Hematopoietic multipotent progenitor cell (in vitro differentiated cells): ENCODE measurements around the gene MRPS27. TPM values are rescaled to one million over a fixed set of nuclear protein-coding genes. Genes with fewer than 3 reads are reported as not detected.

Experiments used
- DNase-seq, 3 donors: peaks; one replicate each; pipeline ENCODE4 v3.0.0-alpha.2; 2011 to 2015; ENCODE audit warnings: low read depth in 2 of 3, low spot score in 2 of 3
- total RNA-seq: library from RNA; depleted of rRNA; stranded (reverse); fragments of >200 nt; gene quantifications from one replicate; pipeline ENCODE4 v1.2.3, GENCODE V29; 2012

MRPS27 gene
- total RNA-seq, 1 donor, result 83.2 TPM

DNA sequence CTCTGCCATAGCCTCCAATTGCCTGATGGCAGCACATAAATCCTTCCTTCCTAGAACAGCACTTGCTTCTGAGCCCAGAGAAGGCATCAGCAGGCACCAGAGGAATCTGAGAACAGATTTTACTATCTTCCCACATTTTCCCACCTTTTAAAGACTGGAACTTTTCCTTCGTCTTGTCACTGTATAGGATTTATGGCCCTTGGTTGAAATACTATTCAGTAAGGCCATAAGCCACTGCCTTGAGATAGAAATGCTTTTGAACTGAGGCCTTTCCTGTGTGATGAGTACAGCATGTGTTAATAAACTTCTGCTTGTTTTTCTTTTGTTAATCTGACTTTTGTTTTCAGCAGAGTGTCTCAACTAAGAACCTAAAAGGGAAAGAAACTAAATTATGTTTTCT, 84.3 kb downstream of the MRPS27 start:
- no peak for DNase-seq

DNA sequence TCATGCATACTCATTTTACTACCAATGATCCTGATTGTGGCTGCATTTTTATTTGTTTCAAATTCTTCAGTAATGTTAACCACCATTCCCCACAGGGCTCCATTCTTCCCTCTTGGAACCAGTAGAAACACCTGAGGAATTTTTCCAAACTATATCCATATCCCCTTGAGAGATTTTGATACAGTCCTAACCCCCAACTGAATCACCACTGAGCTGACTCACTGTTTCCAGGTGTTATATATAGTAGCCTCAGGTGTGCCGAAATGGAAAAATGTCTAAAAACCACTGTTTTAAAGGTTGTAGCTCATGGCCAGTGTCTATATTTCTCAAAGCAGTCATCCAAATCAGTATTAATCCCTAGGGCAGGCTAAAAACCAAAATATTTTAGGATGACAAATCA, 85.2 kb downstream of the MRPS27 start:
- DNase-seq, result no peak

DNA sequence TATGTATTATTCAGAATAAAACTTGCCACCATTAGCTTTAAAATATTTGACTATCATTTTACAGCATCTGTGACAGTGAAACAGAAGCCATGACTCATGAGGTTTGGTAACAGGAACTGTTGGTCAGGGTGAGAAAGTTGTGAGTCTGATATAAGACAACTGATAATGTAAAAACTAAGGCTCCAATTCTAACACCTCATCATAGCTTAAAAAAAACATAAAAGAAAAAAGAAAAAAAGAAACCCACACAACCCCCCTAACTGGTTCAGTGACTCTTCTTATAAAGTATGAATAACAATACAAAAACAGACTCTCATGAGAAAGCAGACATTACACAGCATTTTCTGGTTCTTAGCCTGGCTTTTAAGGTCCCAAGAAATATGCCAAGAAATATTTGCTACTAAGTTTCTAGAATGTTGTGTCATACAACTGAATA, 85.8 kb downstream of the MRPS27 start:
- DNase-seq, result peak in 2 of 3 donors; percentile 85 to 91

DNA sequence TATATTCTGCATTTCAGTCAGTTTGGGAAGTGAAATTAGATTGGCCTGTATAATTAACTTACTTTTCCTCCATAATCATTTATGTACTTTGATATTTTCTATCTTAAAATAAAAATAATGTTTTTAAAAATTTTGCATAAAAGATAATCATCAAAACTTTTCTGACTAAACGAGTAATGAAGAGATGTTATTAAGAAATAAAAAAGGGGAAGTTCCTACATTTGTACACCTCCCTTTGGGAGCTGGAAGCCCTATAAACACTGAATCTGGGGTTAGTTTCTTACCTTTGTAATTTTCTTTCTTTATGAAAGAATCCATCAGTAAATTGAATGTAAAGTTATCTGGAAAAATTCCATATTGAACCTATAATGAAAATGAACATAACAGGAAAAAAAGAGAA, 86.2 kb downstream of the MRPS27 start:
- DNase-seq, result no peak

DNA sequence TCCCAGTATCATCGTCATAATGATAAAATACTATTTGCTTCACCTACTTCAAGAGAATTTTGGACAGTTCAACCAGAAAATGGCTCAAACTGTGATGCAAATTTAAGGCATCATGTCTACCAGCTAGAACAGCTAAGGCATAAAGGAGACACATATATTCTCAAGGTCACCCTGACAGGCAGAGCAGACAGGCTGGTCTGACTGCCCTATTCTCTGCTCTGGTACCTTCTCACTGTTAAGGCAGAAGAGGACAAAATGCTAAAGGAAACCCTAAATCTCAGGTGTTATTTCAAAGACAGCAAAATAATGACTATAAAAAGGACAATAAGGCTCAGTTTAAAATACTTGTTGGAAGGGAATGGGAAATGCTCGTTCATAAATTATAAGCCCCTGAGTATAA, 87.2 kb downstream of the MRPS27 start:
- DNase-seq, result no peak

DNA sequence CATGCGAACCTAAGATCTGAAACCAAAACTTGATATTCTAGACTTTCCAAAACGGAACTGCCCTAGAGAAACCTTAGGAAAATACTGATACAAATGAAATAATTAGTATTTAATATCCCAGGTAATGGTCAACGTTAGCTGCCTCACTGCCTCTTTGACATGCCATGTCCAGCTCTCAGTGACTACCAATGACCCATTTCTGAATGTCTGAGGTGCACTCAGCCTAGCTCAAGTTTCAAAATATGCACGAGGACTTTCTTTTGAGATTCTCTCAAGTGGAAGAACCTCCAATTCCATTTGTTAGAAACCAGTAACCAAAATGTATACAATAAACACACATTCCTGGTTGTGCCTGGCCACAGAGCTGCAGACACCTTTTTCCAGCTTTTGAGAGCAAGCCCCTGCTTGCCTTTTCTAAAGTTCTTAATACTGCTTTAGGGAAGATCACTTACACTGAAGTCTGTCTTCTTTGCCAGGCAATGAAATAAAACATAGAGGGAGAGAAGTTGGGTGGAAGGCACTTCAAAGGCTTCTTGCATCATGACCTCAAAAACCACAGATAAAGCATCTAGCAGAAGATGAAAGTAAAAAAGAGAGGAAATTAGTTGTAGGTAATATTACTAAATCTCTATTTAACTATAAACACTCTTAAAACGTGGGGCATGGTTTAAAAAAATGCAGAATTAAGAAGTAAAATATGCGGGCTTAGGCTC, 87.9 kb downstream of the MRPS27 start:
- peak in 2 of 3 donors; percentile 24 to 53 for DNase-seq

DNA sequence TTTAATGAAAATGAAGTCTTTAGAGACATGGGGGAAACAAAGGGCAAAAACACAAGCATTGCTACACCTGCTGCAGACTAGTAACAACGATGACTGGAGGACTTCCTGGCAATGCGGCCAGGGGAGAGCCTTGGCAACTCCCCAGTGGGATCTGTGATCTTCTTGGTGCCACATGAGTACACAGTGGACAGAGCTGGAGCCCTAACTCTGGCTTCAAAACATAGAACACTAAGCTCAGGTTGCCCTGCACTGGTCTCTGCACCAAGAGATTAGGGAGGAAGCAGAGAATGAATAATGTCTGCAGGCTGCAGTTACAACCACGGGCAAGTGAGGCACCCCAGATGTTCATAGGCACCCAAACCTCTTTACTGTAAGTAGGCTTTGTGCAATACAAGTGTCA, 91.1 kb downstream of the MRPS27 start:
- no peak for DNase-seq

DNA sequence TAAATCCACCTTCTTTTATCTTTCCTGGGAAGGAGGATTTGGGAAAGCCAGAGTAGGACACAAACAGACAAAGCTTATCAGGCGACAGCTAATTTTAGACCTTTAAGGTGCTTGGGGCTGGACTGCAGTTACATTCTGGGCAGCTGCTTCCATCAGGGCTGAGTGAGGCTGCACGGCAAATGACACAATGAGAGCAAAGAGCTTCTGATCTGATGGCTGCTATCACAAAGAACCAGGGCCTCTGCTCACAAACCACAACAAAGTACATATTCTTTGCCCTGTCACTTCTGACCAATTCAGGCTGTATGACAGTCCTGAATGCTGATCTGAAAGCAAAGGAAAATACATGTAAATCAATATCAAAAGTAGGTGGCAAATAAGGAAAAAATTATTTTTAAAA, 93.1 kb downstream of the MRPS27 start:
- DNase-seq, result peak in 1 of 3 donors; percentile 9

DNA sequence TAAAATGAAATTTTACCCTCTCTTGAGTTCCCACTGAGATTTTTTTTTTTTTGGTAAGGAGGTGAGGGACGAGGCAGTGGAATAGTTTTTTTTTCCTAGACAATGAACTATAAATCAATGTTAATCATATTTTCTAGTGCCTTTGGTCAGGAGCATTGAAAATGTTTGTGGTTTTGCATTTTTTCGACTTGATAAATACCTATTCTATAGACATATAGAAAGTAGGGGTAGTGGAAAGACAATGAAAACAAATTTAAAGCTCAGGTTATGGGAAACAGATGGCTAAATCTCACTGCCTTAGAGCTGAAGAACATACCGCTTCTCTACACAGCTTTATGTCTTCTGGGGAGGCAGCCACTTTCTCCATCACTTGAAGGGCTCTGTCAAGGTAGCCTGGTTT, 94.3 kb downstream of the MRPS27 start:
- no peak for DNase-seq

DNA sequence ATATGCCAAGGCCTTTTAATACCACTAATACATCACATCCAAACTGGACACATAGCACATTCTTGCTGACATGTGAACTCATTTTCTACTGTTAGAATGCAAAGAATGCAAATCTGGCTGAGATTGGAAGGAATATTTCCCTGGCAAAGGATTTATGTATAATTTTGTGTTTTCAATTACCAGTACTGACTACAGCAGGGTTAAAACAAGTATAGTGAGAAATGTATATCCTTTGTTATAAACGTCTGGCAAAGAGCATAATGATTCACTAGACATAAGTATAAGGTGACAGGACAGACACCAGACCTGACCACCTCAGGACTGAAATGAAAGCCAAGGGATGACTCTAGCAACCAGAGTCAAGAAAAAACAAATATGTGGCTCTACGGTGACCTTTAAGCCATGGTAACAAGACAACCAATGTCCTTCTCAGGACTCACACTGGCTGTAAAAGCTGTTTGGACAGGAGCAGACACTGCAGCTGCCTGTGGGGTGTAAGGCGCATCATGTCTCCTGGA, 95.0 kb downstream of the MRPS27 start:
- DNase-seq, result no peak

DNA sequence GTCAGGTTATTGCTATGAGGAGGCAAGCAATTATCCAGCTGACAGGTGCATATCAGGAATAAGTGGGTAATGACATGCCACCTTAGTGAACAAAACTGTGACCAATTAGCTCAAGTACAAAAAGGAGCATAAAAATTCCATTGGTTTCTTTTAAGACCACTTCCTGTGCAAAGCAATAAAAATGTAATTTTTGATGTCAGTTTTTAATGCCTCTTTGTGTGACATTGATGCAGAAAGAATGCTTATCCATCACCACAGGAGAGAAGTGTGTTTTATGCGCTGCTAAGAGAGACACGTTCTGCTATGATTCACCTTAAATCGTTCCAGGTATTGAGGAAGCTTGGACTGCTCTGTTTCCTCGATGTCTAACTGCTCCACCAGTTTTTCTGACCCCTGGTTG, 96.7 kb downstream of the MRPS27 start:
- no peak for DNase-seq

DNA sequence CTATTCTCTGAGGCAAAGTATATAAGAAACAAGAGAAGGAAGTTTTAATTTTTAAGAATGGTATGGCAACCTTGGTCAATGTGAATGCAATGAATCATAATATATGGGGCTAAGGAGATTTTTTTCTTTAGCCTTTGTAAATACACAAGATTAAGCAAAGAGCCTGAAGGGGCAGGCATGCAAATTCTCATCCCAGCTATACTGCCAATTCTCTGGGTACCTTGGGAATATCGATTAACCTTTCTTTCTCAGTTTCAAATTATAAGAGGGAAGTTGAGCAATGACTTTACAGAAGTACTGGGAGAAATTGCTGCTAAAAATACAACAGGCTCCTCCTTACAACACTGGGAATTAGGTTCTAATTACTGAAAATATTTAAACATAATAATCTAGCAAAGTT, 97.5 kb downstream of the MRPS27 start:
- DNase-seq, result no peak

DNA sequence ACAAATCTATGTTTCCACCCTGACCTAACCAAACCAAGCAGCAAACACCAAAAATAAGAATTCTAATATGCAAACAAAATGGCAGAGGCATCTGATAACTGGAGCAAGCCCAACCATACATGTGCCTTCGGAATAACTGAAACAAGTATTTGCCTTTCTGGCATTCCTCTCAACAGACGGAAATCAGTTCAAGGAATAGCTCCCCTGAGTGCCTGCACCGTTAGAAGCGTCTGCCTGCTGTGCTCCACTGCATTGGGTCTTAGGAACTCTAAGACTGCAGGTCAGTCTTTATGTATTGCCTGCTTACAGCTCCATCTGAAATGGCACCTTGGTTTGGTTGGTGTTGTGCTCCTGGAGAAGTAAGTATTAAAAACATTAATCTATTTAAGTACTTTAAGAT, 98.5 kb downstream of the MRPS27 start:
- DNase-seq, result no peak

DNA sequence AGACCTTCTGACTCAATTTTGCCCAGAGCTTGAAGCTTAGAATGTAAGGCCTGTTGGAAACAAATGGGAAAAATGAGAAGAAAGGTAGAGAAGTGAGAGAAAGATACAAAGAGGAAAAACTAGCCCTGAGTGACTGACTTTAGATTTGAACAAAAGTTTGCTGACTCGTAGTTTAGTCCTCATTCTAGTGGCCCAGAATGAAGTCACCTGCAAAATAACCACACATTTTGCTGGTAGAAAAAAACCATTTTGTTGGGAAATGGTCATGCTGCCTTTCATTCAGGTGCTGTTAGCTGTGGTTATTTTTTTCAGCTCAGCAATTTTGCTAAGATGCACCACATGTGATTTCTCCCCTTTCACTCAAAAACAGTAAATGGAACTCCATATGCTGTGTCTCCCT, 98.9 kb downstream of the MRPS27 start:
- no peak for DNase-seq

DNA sequence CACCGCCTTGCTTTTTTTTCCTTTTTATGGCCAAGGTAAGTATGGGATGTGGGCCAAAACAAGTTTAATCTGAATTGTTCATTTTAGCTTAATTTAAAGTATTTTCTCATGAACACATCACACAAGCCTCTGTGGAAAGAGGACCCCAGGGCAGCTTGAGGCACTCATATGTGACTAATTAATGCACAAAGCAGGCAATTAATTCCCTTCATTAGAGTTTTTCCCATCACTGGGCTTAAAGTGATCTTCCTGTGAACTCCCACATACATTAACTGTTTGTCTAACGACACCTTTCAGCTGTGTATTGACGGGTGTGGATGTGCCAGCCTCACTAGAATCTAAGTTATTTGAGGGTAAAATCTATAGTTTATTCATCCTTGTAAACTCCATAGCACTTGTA, 103.3 kb downstream of the MRPS27 start:
- DNase-seq, result no peak

DNA sequence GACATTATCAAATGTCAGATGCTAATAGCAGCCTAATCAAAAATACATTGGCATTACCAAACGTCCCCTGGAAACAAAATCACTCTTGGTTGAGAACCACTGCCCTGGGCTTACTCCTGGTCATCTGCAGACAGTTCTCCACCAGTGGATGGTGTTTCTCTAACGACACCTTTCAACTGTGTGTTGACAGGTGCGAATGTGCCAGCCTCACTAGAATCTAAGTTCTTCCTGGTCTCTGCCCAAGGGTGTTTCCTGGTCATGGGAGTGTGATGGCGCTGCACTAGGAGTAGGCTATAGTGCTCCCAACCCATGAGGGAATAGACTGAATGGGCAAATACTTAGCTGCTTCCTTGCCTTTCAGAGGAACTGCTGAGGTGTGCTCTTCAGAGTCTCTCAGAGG, 105.9 kb downstream of the MRPS27 start:
- no peak for DNase-seq

DNA sequence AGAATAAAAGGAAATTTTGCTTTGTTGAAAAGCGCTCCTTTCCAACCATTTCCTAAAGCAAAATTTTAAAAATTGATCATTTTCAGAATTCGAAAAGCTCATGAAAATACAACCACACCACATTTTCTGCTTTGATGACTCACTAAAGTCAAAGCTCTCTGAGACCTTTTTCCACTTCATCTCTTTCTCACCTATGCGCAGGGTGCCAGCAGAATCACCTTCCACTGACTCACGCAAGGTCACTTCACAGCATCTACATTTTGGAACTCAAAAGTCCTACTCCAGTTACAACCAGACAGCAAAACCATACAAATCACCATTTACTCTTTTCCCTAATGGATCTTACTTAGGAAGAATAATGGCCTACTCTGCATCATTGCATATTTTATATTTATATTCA, 106.6 kb downstream of the MRPS27 start:
- DNase-seq, result no peak

DNA sequence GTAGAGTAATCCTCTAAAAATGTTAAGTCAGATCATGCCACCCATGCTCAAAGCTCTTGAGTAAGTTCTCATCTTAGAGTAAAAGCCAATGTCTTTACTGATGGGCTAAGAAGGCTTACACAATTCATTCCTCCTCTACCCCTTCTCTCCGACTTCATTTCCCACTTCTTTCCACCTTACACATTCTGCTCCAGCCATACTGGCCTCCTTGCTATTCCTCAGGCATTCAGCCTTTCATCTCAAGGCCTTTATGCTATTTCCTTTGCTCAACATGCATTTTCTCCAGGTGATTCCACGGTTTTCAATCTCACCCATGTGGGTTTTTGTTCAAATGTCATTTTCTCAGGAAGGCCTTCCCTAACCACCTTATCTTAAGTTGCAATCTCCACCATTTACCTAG, 107.9 kb downstream of the MRPS27 start:
- DNase-seq, result no peak

DNA sequence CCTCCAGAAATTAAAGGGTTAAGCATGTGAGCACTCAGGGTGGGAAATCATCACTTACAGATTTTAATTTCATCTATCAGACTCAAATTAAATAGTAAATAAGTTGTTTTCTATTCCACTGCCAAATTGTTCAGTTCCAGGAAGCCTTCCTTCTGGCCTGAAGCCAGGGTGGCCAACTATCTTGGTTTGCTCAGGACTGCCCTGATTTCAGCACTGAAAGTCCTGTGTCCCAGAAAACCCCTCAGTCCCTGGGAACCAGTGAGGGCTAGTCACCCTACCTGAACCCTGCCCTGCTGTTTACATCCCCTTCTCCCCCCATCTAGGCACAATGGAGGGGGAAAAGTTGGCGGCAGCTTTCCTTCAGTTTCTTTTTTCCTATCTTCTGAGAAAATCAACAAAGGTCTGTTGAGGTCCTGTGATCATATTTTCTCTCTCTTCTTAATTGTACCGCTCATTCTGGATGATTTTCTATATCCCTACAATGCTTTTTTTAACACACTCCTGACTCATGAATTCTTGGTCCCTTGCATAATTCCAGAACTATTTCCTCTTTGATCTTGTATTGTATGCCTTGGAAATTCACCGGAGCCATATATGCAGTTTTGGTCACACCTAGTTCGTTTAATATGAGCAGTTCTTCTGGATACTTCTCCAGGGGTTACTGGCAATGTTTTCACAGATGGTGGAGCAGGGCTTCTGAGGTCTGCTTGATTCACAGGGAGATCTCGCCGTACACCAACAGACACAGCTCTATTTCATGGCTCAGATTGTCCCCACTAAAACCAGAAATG, 109.0 kb downstream of the MRPS27 start:
- no peak for DNase-seq

DNA sequence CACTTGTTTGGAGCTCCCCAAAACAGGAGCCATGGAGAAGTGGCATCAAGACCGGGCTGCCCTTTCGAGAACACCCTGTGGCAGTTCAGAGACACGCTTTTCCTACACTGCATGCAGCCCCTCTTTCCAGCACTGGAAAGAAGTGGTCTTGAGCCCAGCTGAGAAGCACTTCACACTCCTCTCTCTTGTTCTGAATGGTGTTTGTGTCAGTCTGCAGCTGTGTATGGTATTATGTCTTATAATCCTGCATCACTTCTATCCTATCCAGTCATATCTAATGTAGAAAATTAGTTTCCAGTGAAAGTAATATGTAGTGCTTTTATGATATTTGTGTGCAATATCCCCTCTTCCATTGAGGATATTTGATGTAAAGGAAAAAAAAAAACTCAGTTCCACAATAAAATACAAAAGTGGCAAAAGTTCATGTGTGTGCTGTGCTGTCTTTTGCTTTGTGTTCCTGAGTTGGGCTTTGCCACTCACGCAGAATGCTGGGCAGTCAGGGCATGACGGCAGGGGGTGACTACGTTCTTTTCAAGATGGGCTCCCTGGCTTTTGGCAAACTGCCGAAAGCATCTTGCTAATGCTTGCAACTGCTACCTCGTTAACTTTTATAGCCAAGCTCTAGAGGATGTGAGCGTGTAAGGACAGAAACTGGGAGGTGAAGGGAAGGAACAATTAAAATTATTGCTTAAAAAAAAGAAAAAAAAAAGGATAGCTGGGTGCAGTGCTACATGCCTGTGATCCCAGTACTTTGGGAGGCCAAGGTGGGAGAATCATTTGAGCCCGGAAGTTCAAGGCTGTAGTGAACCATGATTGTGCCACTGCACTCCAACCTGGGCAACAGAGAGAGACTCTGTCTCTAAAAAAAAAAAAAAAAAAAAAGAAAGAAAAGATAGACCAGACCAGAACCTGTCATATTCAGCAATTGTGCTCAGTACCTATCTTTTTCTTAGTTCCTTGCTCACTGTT, 110.6 kb downstream of the MRPS27 start:
- no peak for DNase-seq
